ENCODE measurements around the gene C2CD2. TPM values are rescaled to one million over a fixed set of nuclear protein-coding genes. Genes with fewer than 3 reads are reported as not detected.

Gene C2CD2
- total RNA-seq, 3 donors from 2014 or later = 9.4 to 29.1 (median 17.8) TPM

GRCh38 chr21:41891132-41891531 is 62.7 kb downstream of the C2CD2 start:
- Histone ChIP-seq H3K4me1 (ENCODE audit: low read depth) (peaks cover 2% of the 10 kb centered on the region), H3K4me3 (no peak overlapping the region), H3K36me3 (ENCODE audit: low read depth) (no peaks in the 10 kb centered on the region), H3K9me3 (no peaks in the 10 kb centered on the region)
- DNase-seq (no peak), ATAC-seq (no peak)
- TF ChIP-seq, protein P1, sequence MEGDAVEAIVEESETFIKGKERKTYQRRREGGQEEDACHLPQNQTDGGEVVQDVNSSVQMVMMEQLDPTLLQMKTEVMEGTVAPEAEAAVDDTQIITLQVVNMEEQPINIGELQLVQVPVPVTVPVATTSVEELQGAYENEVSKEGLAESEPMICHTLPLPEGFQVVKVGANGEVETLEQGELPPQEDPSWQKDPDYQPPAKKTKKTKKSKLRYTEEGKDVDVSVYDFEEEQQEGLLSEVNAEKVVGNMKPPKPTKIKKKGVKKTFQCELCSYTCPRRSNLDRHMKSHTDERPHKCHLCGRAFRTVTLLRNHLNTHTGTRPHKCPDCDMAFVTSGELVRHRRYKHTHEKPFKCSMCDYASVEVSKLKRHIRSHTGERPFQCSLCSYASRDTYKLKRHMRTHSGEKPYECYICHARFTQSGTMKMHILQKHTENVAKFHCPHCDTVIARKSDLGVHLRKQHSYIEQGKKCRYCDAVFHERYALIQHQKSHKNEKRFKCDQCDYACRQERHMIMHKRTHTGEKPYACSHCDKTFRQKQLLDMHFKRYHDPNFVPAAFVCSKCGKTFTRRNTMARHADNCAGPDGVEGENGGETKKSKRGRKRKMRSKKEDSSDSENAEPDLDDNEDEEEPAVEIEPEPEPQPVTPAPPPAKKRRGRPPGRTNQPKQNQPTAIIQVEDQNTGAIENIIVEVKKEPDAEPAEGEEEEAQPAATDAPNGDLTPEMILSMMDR (IDR thresholded peaks at IDR 0.05) = no peak
- intact Hi-C loops (cut with DNase I, micrococcal nuclease) = no loop called here

DNA sequence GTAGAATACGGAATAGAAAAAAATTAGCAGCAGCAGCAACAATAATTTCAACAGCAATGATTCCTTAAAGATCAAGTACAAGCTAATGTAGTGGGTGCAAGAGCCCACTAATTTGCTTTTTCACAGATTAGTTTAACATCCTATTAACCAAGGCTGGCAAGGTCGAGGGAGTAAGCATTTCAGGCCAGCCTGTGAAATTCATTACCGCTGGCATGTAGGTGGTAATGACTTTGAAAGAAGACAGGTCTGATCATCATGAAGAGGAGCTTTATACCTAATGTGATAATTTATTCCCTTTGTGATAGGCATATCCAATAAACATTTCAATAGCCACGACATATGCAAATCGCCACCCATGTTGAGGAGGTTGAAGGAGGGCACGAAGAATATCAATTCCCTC is 63.5 kb downstream of the C2CD2 start:
- no peaks in the 10 kb centered on the region for H3K36me3 ChIP-seq (ENCODE audit: low read depth)
- H3K4me1 ChIP-seq (ENCODE audit: low read depth) = peaks cover 2% of the 10 kb centered on the region
- no peak for DNase-seq
- H3K9me3 ChIP-seq = no peaks in the 10 kb centered on the region
- intact Hi-C loops (cut with DNase I, micrococcal nuclease) = no loop called here
- no peak overlapping the region for H3K4me3 ChIP-seq
- TF ChIP-seq, protein P1 (IDR thresholded peaks at IDR 0.05) = no peak
- ATAC-seq = no peak

GRCh38 chr21:41888749-41889376 is 65.0 kb downstream of the C2CD2 start:
- TF ChIP-seq, protein P1 (IDR thresholded peaks at IDR 0.05) = no peak
- Histone ChIP-seq H3K36me3 (ENCODE audit: low read depth) (no peaks in the 10 kb centered on the region), H3K4me1 (ENCODE audit: low read depth) (peaks cover 2% of the 10 kb centered on the region), H3K9me3 (no peaks in the 10 kb centered on the region), H3K4me3 (no peak overlapping the region)
- intact Hi-C loops (cut with DNase I, micrococcal nuclease) = no loop called here
- DNase-seq (no peak), ATAC-seq (no peak)

DNA sequence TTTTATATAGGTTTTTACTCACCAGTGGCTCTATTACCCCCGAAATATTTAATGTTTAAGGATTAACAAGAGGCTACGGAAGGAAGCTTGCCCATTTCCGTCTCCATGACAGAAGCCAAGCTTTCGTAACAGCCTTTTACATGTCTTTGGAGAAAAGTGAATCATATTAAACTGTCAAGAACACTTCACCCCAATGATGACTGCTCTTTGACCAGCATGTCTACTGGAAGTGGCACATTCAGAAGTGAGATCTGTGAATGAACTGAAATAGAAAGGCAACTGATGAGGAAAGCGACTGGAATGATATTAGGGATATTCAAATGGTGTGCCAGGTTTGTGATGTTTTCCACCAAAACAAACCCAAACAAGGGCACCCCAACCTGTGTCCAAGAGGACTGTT is 66.2 kb downstream of the C2CD2 start:
- TF ChIP-seq, protein P1 (IDR thresholded peaks at IDR 0.05) = no peak
- intact Hi-C loops (cut with DNase I, micrococcal nuclease) = no loop called here
- ATAC-seq = no peak
- no peaks in the 10 kb centered on the region for H3K9me3 ChIP-seq
- H3K36me3 ChIP-seq (ENCODE audit: low read depth) = no peaks in the 10 kb centered on the region
- peaks cover 2% of the 10 kb centered on the region for H3K4me1 ChIP-seq (ENCODE audit: low read depth)
- no peak overlapping the region for H3K4me3 ChIP-seq
- no peak for DNase-seq

- TF ChIP-seq, protein P1 (IDR thresholded peaks at IDR 0.05) = no peak
- ATAC-seq (no peak), DNase-seq (no peak)
- no peak overlapping the region for H3K4me3 ChIP-seq
- H3K4me1 ChIP-seq (ENCODE audit: low read depth) = peaks cover 2% of the 10 kb centered on the region
- intact Hi-C loops (cut with DNase I, micrococcal nuclease) = no loop called here
- H3K9me3 ChIP-seq = no peaks in the 10 kb centered on the region
- H3K36me3 ChIP-seq (ENCODE audit: low read depth) = no peaks in the 10 kb centered on the region
These were observed 67.5 kb downstream of the C2CD2 start for GRCh38 chr21:41886328-41886727.

Data from mucosa of descending colon (tissue), 3 donors.